ENCODE measurements around the gene VAMP8.
A peak's percentile ranks its signal among the peaks of the same experiment; 100 is the strongest.
"Not testable (repeated sequence)": the region's sequence is repeated elsewhere in the genome, so short reads cannot be mapped to it uniquely, and the experiment has no call there.

VAMP8 gene

GRCh38 chr2:85600951-85601770 is 23.8 kb downstream of the VAMP8 start:
- no peak for DNase-seq

- DNase-seq, result no peak
These were observed 24.5 kb downstream of the VAMP8 start for GRCh38 chr2:85601771-85602475.

- DNase-seq, result peak; percentile 89
These were observed 25.3 kb downstream of the VAMP8 start, which contains the start of gene TMEM150A for GRCh38 chr2:85602476-85603234. TMEM150A (minus strand) TSS chr2:85602698; CDS start chr2:85601948, 750 bp downstream.

GRCh38 chr2:85604133-85604444 is 26.7 kb downstream of the VAMP8 start:
- DNase-seq, result not testable (repeated sequence)

- no peak for DNase-seq
These were observed 27.4 kb downstream of the VAMP8 start for GRCh38 chr2:85604568-85605339.

- DNase-seq, result no peak
These were observed 28.2 kb downstream of the VAMP8 start for GRCh38 chr2:85605406-85606115.

- DNase-seq, result no peak
These were observed 28.7 kb downstream of the VAMP8 start for GRCh38 chr2:85606116-85606455.

GRCh38 chr2:85607268-85608215 is 30.2 kb downstream of the VAMP8 start:
- no peak for DNase-seq

GRCh38 chr2:85611217-85611704 is 33.9 kb downstream of the VAMP8 start:
- DNase-seq, result no peak

- DNase-seq, result peak; percentile 85
These were observed 34.6 kb downstream of the VAMP8 start, which contains the start of gene C2orf68 for GRCh38 chr2:85611705-85612587. C2orf68 (minus strand) TSS chr2:85612066; CDS start chr2:85611984, 82 bp downstream.

GRCh38 chr2:85613717-85614515 is 36.5 kb downstream of the VAMP8 start:
- DNase-seq, result no peak

- not testable (repeated sequence) for DNase-seq
These were observed 37.4 kb downstream of the VAMP8 start for GRCh38 chr2:85614757-85615156.

GRCh38 chr2:85615413-85615728 is 38.0 kb downstream of the VAMP8 start:
- DNase-seq, result no peak

- DNase-seq, result not testable (repeated sequence)
These were observed 40.3 kb downstream of the VAMP8 start for GRCh38 chr2:85617723-85618122.

GRCh38 chr2:85619617-85620016 is 42.2 kb downstream of the VAMP8 start:
- DNase-seq, result no peak

- no peak for DNase-seq
These were observed 44.0 kb downstream of the VAMP8 start for GRCh38 chr2:85621338-85621737.

- no peak for DNase-seq
These were observed 46.6 kb downstream of the VAMP8 start for GRCh38 chr2:85623991-85624390.

GRCh38 chr2:85628658-85629057 is 51.3 kb downstream of the VAMP8 start:
- DNase-seq, result peak; percentile 21

GRCh38 chr2:85631316-85631715 is 53.9 kb downstream of the VAMP8 start:
- no peak for DNase-seq
